Esophagus squamous epithelium (tissue), 4 donors: Measurements from ENCODE around the gene ZNF221.

ENCODE experiments used
- POLR2A ChIP-seq, 4 donors: fragments of 450-650 bp; IDR thresholded peaks; one replicate each; pipeline ENCODE4 v1.6.1; 2017; ENCODE audit warnings: antibody characterized with exemption in 4 of 4, mild to moderate bottlenecking in 4 of 4, moderate library complexity in 3 of 4
- TF ChIP-seq, protein P1 (sequence below), 6 experiments: fragments of 450-650 bp in 4 of 6; fragments of 200-600 bp in 2 of 6; sonication (generic) in 2 of 6; IDR thresholded peaks; one replicate each; pipeline ENCODE4 v1.5.1; 2016 to 2019; ENCODE audit warnings: antibody characterized with exemption in 6 of 6, mild to moderate bottlenecking in 4 of 6, moderate library complexity in 4 of 6

DNA sequence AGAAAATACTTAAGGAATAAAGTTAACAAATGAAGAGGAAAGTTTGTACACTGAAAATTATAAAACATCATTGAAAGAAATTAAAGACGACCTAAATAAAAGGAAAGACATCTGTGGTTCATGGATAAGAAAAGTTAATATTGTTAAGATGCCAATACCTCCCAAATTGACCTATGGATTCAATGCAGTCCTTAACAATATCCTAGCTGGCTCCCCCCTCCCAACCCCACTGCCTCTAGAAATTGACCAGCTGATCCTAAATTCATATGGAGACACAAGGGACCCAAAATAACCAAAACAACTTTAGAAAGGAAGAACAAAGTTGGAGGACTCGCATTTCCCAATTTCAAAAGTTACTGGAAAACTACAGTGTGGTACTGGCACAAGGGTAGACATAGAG is 44.3 kb upstream of the ZNF221 start:
- TF ChIP-seq, protein P1, sequence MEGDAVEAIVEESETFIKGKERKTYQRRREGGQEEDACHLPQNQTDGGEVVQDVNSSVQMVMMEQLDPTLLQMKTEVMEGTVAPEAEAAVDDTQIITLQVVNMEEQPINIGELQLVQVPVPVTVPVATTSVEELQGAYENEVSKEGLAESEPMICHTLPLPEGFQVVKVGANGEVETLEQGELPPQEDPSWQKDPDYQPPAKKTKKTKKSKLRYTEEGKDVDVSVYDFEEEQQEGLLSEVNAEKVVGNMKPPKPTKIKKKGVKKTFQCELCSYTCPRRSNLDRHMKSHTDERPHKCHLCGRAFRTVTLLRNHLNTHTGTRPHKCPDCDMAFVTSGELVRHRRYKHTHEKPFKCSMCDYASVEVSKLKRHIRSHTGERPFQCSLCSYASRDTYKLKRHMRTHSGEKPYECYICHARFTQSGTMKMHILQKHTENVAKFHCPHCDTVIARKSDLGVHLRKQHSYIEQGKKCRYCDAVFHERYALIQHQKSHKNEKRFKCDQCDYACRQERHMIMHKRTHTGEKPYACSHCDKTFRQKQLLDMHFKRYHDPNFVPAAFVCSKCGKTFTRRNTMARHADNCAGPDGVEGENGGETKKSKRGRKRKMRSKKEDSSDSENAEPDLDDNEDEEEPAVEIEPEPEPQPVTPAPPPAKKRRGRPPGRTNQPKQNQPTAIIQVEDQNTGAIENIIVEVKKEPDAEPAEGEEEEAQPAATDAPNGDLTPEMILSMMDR (IDR thresholded peaks at IDR 0.05): no peak
- TF ChIP-seq POLR2A (IDR thresholded peaks at IDR 0.05): no peak
